Measurements from ENCODE around the gene EFNA5. TPM values are rescaled to one million over a fixed set of nuclear protein-coding genes. Genes with fewer than 3 reads are reported as not detected.
A peak's percentile ranks its signal among the peaks of the same experiment; 100 is the strongest.

The EFNA5 gene
- total and polyA plus RNA-seq, 5 experiments from 2014 or later: 0.03 TPM; not detected in 4

DNA sequence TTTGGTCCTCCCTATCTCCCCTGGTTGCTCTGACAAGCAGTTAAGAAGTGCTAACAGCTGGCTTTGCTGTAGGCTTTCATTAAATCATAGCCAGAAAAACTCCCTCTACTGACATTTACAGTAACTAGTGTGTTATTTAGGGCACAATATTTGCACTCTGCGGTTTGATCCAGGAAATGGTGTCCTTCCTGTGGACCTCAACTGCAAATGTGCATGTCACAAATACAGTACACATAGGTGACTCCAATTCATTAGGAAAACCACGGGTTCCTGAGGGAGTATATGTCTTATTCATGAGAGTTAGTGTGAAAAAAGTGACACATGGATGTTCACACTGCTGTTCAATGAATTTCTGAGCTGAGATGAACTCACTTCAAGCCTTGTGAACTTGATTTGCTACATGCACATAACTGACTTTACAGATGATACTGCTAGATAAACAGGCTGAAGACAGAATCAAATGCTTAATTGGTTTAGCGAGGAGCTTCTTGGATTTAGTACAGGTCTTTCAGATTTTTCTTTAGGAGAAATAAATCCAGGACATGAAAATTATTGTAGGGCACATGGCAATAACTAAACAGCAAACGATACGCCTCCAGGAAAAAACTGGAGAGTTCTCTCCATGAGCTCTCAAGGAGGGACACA lies 281.5 kb downstream of the EFNA5 start:
- DNase-seq: peak in 1 of 10 donors; percentile 18
- ATAC-seq: peak in 1 of 2 donors; percentile 25
- no peaks in the 10 kb centered on the region for H3K36me3 Mint-ChIP-seq
- peaks cover 0 to 3% (median 0%) of the 10 kb centered on the region in 5 donors for H3K27me3 Mint-ChIP-seq
- POLR2A ChIA-PET: no interaction called here
- peak overlapping the region in 2 of 10 donors; percentile 5 to 11 for H3K27ac Mint-ChIP-seq
- peak overlapping the region in 4 of 10 donors; percentile 2 to 52 (median 34) for H3K4me3 Mint-ChIP-seq
- H3K4me1 Mint-ChIP-seq: peaks cover 5 to 33% (median 20%) of the 10 kb centered on the region in 4 donors
- no peaks in the 10 kb centered on the region for H3K9me3 Mint-ChIP-seq

DNA sequence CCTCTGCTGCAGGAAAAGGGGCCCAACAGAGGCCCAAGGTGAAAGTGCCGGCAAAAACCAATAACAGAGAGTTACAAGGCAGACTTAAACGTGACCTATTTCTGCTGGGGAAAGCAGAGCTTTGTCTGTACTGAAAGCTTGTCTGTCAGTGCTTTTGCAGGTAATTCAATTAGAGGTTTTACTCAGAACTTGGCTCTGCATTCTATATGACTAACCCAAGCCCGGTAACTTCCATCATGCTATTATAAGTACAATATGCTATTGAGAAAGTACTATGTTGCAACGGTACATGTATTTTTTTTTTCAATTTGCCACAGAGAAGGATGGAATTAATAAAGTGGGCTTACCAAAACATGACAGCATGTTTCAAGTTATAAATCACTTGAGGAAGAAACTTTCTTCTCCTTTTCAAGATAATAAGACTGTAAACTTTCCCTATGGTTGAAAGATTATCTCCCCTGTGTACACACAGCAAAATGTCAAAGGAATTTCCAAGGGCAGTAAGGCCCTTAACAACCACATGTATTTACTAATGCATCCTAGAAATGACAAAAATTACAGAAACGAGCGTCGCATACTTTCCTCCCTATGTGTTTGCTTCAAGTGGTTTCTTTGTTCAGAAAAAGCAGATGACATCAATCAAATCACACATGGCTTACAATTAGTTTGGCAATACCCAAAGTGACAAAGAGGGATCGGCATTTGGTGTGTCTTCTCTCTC lies 282.4 kb downstream of the EFNA5 start:
- ATAC-seq (no peak), DNase-seq (no peak)
- Mint-ChIP-seq H3K27ac (peak overlapping the region in 1 of 10 donors; percentile 23), H3K4me1 (peaks cover 5 to 33% (median 20%) of the 10 kb centered on the region in 4 donors), H3K27me3 (peaks cover 0 to 3% (median 0%) of the 10 kb centered on the region in 5 donors), H3K36me3 (no peaks in the 10 kb centered on the region), H3K9me3 (no peaks in the 10 kb centered on the region), H3K4me3 (peak overlapping the region in 1 of 10 donors; percentile 29)
- POLR2A ChIA-PET: no interaction called here

DNA sequence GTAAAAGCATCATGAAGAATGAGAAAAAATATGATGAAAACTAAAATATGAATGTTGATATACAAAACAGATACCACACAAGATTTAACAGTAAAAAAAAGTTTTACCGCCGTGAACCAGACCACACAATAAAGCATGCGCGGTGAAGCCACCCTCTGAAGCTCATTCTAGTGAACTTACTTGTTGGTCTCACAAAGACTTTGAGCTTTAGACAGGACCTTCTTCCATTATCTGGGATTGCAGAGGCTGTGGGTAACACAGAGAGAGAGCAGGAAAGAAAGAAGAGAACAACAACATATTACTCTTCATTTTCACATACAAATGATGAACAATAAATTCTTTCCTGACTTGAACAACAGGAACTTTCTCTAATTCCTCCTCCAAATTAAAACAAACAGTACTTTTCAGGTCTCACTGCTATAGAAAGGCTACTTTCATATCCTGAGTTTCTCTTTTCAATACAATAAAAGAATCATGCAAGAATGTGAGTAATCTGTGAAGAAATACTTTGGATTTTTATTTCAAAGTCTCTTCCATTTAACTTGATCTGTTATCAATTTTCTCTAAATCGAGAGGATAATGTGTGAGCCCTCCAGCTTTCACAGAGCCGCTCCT lies 283.1 kb downstream of the EFNA5 start:
- Mint-ChIP-seq H3K4me1 (peaks cover 5 to 33% (median 20%) of the 10 kb centered on the region in 4 donors), H3K4me3 (peak overlapping the region in 1 of 10 donors; percentile 29), H3K9me3 (no peaks in the 10 kb centered on the region), H3K27me3 (peaks cover 0 to 3% (median 0%) of the 10 kb centered on the region in 5 donors), H3K36me3 (no peaks in the 10 kb centered on the region), H3K27ac (peak overlapping the region in 1 of 10 donors; percentile 23)
- DNase-seq: no peak
- no peak for ATAC-seq
- POLR2A ChIA-PET: no interaction called here

DNA sequence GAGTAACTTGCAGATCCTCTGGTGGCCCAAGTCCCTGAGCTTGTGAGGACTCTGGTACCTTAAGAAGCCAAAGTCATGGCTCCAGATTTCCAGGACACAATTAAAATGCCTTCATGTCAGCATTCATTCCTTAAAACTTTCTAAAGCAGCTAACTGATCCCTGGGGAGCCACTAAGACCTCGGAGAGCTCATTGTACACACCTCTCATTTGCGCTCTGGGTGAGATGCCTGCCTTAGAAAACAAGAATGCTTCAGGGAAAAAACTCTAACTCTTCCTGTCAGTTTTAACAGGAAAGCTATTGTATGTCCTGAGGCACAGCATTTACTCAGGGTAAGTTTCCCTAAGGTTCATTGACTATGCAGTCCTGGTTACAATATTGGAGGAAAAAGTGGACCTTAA lies 285.0 kb downstream of the EFNA5 start:
- Mint-ChIP-seq H3K27me3 (peaks cover 0 to 3% (median 0%) of the 10 kb centered on the region in 5 donors), H3K36me3 (no peaks in the 10 kb centered on the region), H3K4me1 (peaks cover 5 to 33% (median 20%) of the 10 kb centered on the region in 4 donors), H3K4me3 (no peak overlapping the region), H3K9me3 (no peaks in the 10 kb centered on the region), H3K27ac (no peak overlapping the region)
- ATAC-seq (no peak), DNase-seq (no peak)
- POLR2A ChIA-PET: no interaction called here

DNA sequence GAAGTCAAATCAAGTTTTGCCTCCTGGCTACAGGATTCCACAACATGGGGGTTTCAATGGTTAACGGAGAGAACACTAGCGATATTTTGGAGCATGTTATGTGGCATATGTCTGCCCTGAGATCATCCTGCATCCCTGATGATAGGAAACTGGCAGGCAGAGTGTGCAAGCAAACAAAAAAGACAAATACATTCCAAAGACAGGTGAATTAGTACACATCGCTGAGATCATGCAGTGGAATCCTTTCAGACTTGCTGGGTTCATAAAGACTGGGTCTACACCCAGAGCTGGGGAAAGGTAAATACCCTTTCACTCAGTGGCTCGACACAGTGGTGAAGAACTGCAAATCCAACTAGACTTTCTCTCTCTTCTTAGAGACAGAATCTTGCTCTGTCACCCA lies 286.5 kb downstream of the EFNA5 start:
- peaks cover 5 to 26% (median 18%) of the 10 kb centered on the region in 4 donors for H3K4me1 Mint-ChIP-seq
- H3K27me3 Mint-ChIP-seq: peaks cover 0 to 3% (median 0%) of the 10 kb centered on the region in 5 donors
- no peak overlapping the region for H3K27ac Mint-ChIP-seq
- ATAC-seq: no peak
- no peak for DNase-seq
- no peaks in the 10 kb centered on the region for H3K36me3 Mint-ChIP-seq
- H3K4me3 Mint-ChIP-seq: no peak overlapping the region
- POLR2A ChIA-PET: no interaction called here
- no peaks in the 10 kb centered on the region for H3K9me3 Mint-ChIP-seq

DNA sequence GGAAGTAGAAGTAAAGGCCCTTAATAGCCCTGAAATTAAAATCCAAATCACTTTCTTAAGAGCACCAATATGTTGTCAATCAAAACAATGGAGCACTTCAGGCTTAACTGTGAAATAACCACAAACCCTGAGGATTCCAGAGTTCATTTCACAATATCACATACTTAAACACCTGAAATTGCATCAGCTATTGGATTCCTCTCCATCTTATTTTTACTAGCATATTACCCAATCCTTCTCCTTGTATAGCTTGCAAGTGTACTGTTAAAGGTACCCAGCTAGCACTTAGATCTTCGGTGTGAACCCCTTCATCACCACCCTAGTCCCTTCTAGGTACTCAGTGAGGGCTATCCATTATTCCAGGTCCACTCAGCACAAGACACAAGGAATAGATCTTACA lies 287.3 kb downstream of the EFNA5 start:
- Mint-ChIP-seq H3K4me3 (no peak overlapping the region), H3K4me1 (peaks cover under 1 to 17% (median 10%) of the 10 kb centered on the region in 4 donors), H3K27ac (no peak overlapping the region), H3K27me3 (peaks cover 0 to 3% (median 0%) of the 10 kb centered on the region in 5 donors), H3K9me3 (no peaks in the 10 kb centered on the region), H3K36me3 (no peaks in the 10 kb centered on the region)
- POLR2A ChIA-PET: no interaction called here
- DNase-seq (no peak), ATAC-seq (no peak)

DNA sequence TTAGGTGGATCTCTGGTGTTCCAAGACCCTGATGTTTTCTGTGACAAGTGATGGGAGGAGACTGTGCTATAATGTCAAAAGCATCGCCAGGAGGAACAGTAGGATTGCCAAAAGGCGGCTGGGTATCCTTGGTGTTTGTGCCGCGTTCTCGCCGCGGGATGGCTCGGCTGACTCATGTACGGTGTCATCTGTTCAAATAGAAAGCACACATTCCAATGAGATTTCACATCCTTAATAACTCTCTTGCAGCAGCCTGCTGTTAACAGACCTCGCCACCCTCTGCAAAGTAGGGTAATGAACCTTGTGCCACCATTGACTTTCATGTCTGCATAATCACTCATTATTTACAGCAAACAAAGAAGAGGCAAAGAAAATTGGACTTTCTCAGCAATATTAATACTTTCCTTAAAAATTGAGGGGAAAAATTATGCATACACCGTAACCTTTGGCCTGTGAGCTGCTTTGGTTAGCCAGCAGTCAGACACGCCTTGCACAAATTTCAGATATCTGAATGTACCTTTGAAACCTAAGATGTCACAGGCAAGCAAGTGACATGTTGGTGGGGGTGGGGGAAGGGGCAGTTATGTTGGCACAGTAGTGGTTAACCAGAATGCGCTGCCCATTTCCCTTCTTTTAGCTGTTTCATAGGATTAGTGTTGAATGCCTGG lies 289.4 kb downstream of the EFNA5 start:
- H3K9me3 Mint-ChIP-seq: peaks cover 0 to 4% (median 0%) of the 10 kb centered on the region in 9 donors
- no peaks in the 10 kb centered on the region for H3K4me1 Mint-ChIP-seq
- no peak overlapping the region for H3K4me3 Mint-ChIP-seq
- POLR2A ChIA-PET: no interaction called here
- no peaks in the 10 kb centered on the region for H3K36me3 Mint-ChIP-seq
- H3K27ac Mint-ChIP-seq: no peak overlapping the region
- peaks cover 0 to 11% (median 5%) of the 10 kb centered on the region in 5 donors for H3K27me3 Mint-ChIP-seq
- DNase-seq: no peak
- ATAC-seq: no peak

DNA sequence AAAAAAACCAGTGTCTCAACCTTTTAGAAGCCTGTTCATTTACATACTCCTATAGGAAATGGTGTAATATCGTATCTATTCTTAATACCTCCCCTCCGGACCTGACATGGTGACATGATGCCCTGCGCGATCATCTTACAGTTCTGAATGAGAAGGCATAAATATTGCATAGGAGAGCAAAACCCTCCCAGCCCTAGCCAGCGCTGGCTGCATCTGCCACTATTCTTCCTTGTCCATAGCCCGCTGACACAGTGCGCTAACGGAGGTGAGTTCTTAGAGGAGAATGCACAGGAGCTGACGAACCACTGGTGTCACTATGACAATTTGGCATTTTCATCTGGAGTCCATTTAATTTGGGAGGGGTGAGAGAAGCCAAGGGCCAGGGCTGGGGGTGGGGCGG lies 290.1 kb downstream of the EFNA5 start:
- Mint-ChIP-seq H3K36me3 (no peaks in the 10 kb centered on the region), H3K27ac (no peak overlapping the region), H3K9me3 (peaks cover 0 to 4% (median 0%) of the 10 kb centered on the region in 9 donors), H3K4me1 (no peaks in the 10 kb centered on the region), H3K4me3 (no peak overlapping the region), H3K27me3 (peaks cover 0 to 11% (median 5%) of the 10 kb centered on the region in 5 donors)
- POLR2A ChIA-PET: no interaction called here
- DNase-seq (no peak), ATAC-seq (no peak)

DNA sequence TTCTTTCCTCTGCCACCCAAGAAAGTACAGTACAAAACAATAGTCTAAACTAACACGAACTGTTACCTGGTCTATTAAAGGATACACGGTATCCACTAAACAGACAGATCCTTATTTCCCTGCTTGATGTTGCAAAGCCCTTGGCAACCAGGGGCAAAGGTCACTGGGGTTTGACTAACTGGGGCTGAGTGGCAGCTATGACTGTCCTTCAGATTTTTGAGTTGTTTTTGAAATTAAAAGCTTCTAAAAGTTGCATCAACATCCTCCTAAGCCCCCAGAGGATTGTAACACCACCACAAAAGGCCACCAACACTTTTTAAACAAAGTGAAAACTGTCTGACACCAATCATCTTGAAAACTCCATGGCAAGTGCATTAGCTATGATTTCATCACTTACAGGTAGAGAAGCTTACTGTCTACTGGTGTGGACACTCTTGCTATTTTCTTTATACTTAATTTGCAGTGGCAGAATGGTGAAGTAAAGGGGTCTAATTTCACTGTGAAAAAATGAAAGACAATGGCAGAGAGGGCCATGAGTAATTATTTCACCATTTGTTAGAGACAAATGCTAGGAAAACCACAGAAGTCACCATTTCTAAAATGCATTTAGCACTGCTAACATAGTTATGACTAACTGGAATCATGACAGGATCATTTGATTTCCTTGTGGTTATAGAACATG lies 292.4 kb downstream of the EFNA5 start:
- Mint-ChIP-seq H3K27ac (no peak overlapping the region), H3K27me3 (peaks cover 0 to 11% (median 5%) of the 10 kb centered on the region in 5 donors), H3K4me1 (peaks cover 0 to 6% (median 0%) of the 10 kb centered on the region in 4 donors), H3K4me3 (no peak overlapping the region), H3K36me3 (no peaks in the 10 kb centered on the region), H3K9me3 (peaks cover 0 to 4% (median 0%) of the 10 kb centered on the region in 9 donors)
- POLR2A ChIA-PET: no interaction called here
- ATAC-seq (no peak), DNase-seq (no peak)

DNA sequence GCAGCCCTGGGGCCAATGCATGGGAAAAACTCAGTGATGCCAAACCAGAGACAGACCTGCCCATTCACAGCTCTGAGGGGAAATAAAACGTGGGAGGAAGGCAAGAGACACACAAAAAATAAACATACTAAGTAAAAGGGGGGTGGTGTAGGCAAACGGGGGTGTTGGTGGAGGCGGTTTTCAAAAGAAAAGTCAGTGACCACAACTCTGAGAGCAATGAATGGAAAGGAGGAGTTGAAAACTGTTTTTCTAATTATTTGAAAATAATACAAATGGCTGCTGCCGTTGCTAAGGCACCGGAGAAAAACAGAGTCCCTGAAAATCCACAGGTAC lies 293.5 kb downstream of the EFNA5 start:
- POLR2A ChIA-PET: no interaction called here
- H3K9me3 Mint-ChIP-seq: peaks cover 0 to 4% (median 0%) of the 10 kb centered on the region in 9 donors
- ATAC-seq (no peak), DNase-seq (no peak)
- no peak overlapping the region for H3K27ac Mint-ChIP-seq
- peaks cover 0 to 11% (median 5%) of the 10 kb centered on the region in 5 donors for H3K27me3 Mint-ChIP-seq
- H3K4me1 Mint-ChIP-seq: peaks cover 0 to 6% (median 0%) of the 10 kb centered on the region in 4 donors
- no peak overlapping the region for H3K4me3 Mint-ChIP-seq
- no peaks in the 10 kb centered on the region for H3K36me3 Mint-ChIP-seq

DNA sequence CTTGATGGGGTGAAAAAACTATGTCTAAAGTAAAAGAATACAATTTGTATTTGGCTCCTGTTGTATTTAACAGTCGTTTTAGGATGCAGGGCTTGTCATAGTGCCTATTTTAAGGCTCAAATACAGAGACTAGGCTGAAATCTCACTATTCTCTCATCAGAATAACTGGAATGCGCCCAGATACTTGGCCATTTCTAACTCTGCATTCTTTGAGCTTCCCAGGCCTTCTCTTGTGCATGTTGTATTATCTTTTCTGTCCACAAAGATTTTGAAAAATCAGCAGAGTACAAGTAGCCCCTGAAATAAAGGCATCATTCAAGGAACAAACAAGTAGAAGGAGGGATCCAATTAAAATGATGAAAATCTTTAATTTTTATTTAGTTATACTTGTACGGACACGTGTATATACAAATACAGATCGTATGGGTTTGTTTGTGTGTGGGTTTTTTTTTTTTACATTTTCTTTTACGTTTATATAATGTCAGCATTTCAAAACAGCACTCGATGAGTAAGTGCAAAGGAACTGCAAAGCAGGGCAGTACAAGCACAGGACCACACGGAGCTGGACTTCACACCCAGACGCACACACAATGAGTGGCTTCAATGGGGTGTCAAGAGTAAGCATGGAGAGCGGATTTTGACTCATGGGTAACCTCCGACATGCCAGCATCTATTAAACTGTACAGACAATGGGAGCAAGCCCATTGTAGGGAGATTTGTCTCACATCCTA lies 294.0 kb downstream of the EFNA5 start:
- no peaks in the 10 kb centered on the region for H3K36me3 Mint-ChIP-seq
- ATAC-seq (no peak), DNase-seq (no peak)
- no peak overlapping the region for H3K27ac Mint-ChIP-seq
- peaks cover 0 to 6% (median 0%) of the 10 kb centered on the region in 4 donors for H3K4me1 Mint-ChIP-seq
- POLR2A ChIA-PET: no interaction called here
- H3K27me3 Mint-ChIP-seq: peaks cover 0 to 11% (median 5%) of the 10 kb centered on the region in 5 donors
- no peak overlapping the region for H3K4me3 Mint-ChIP-seq
- H3K9me3 Mint-ChIP-seq: peaks cover 0 to 4% (median 0%) of the 10 kb centered on the region in 9 donors
